A549 (cell line): Measurements from ENCODE around the gene RAB40A. TPM values are rescaled to one million over a fixed set of nuclear protein-coding genes. Genes with fewer than 3 reads are reported as not detected.

Experiments
- ATAC-seq, 2 experiments: fragments of 200-7000 bp in 1 of 2; fragments of >200 bp in 1 of 2; cut with Nextera tagmentation in 1 of 2; cut with Tn5 transposase in 1 of 2; 3 replicates each; pipeline versions ENCODE4 v1.8.0 to v1.9.1; 2018 to 2020; ENCODE audit warnings: mild to moderate bottlenecking in 1 of 2, moderate library complexity in 1 of 2
- CTCF ChIA-PET: fragments of 300-600 bp; sonication (Branson Sonifier 250); formaldehyde crosslinking; extraction: SDS; loops from one replicate; lab custom pipeline; 2021; ENCODE audit warnings: antibody characterized with exemption, inconsistent platforms; lab: Yijun Ruan, JAX
- POLR2A ChIA-PET: fragments of 350-600 bp; formaldehyde crosslinking; extraction: SDS; loops from one replicate; lab custom pipeline; 2021; ENCODE audit warnings: antibody characterized with exemption, inconsistent platforms; lab: Yijun Ruan, JAX
- DNase-seq, 2 experiments: peaks; one replicate each; pipeline versions ENCODE4 v3.0.0 to v3.0.0-alpha.2; 2011 to 2016; ENCODE audit warnings: low read depth in 1 of 2, low spot score in 1 of 2
- FAIRE-seq: peaks from 2 replicates; lab custom pipeline; 2011; peaks lifted over from hg19 to GRCh38; lab: Jason Lieb, UNC
- H3K27ac ChIP-seq, 2 experiments: fragments of >200 bp; sonication (Bioruptor Twin); formaldehyde crosslinking; 3 replicates each; pipeline ENCODE4 v1.5.1; 2016 to 2017
- H3K4me1 ChIP-seq: fragments of >200 bp; sonication (Bioruptor Twin); formaldehyde crosslinking; 3 replicates; pipeline ENCODE4 v1.6.1; 2016
- H3K4me2 ChIP-seq: fragments of >200 bp; sonication (Bioruptor Twin); formaldehyde crosslinking; 3 replicates; pipeline ENCODE4 v1.6.1; 2016
- H3K4me3 ChIP-seq: fragments of >200 bp; sonication (Bioruptor Twin); formaldehyde crosslinking; 3 replicates; pipeline ENCODE4 v1.5.1; 2016
- H3K9me3 ChIP-seq: fragments of >200 bp; sonication (Bioruptor Twin); formaldehyde crosslinking; 3 replicates; pipeline ENCODE4 v1.6.1; 2016
- CBX2 ChIP-seq: fragments of 200-600 bp; sonication (generic); IDR thresholded peaks from 2 replicates; pipeline ENCODE4 v1.6.1; 2016; ENCODE audit warnings: low read depth, mild to moderate bottlenecking, borderline replicate concordance
- CEBPB ChIP-seq, 2 experiments: fragments of >200 bp in 1 of 2; sonication (Bioruptor Twin) in 1 of 2; formaldehyde crosslinking in 1 of 2; IDR thresholded peaks; 2 replicates each; pipeline ENCODE4 v1.6.1; 2012 to 2016
- CHD4 ChIP-seq: fragments of 200-600 bp; sonication (generic); IDR thresholded peaks from 2 replicates; pipeline ENCODE4 v1.6.1; 2016; ENCODE audit warnings: antibody characterized with exemption, mild to moderate bottlenecking, borderline replicate concordance
- EHF ChIP-seq: fragments of 250-450 bp; sonication (Bioruptor Pico); IDR thresholded peaks from 2 replicates; pipeline ENCODE4 v1.5.0; 2020; ENCODE audit warnings: mild to moderate bottlenecking
- ESRRA ChIP-seq: fragments of 150-350 bp; IDR thresholded peaks from 2 replicates; pipeline ENCODE4 v1.6.1; 2014; ENCODE audit warnings: mild to moderate bottlenecking, low read length, borderline replicate concordance
- FOSB ChIP-seq: fragments of 250-450 bp; sonication (Bioruptor Pico); IDR thresholded peaks from 2 replicates; pipeline ENCODE4 v1.5.0; 2020; ENCODE audit warnings: mild to moderate bottlenecking, moderate library complexity
- FOSL2 ChIP-seq, 2 experiments: fragments of 450-650 bp in 1 of 2; fragments of >200 bp in 1 of 2; sonication (Bioruptor Twin) in 1 of 2; formaldehyde crosslinking; IDR thresholded peaks; 2 replicates each; pipeline versions ENCODE4 v1.5.0 to v1.6.1; 2016 to 2020; ENCODE audit warnings: mild to moderate bottlenecking in 1 of 2, moderate library complexity in 1 of 2
- JUNB ChIP-seq: fragments of >200 bp; sonication (Bioruptor Twin); formaldehyde crosslinking; IDR thresholded peaks from 2 replicates; pipeline ENCODE4 v1.6.1; 2016
- KDM1A ChIP-seq: fragments of 200-600 bp; sonication (generic); IDR thresholded peaks from 2 replicates; pipeline ENCODE4 v1.6.1; 2016; ENCODE audit warnings: low read depth, mild to moderate bottlenecking
- MAZ ChIP-seq: fragments of 150-350 bp; IDR thresholded peaks from 2 replicates; pipeline ENCODE4 v1.6.1; 2014; ENCODE audit warnings: antibody characterized with exemption, low read depth, low read length, borderline replicate concordance
- NFE2L2 ChIP-seq: fragments of 150-350 bp; conservative IDR thresholded peaks from 2 replicates; pipeline ENCODE4 v1.6.1; 2014; ENCODE audit warnings: low read length
- NPAS2 ChIP-seq: fragments of 250-450 bp; sonication (Bioruptor Pico); IDR thresholded peaks from 2 replicates; pipeline ENCODE4 v1.8.0; 2022; ENCODE audit warnings: mild to moderate bottlenecking, moderate library complexity, borderline replicate concordance
- NR3C1 ChIP-seq: fragments of >200 bp; sonication (Bioruptor Twin); formaldehyde crosslinking; IDR thresholded peaks from 3 replicates; pipeline ENCODE4 v1.6.1; 2017
- PHF8 ChIP-seq: fragments of 200-600 bp; sonication (generic); IDR thresholded peaks from 2 replicates; pipeline ENCODE4 v1.6.1; 2016; ENCODE audit warnings: low read depth, mild to moderate bottlenecking, antibody characterized with exemption, moderate library complexity, borderline replicate concordance
- POLR2A ChIP-seq: IDR thresholded peaks from 2 replicates; pipeline ENCODE4 v1.6.1; 2012; ENCODE audit warnings: mild to moderate bottlenecking, low read length
- RAD21 ChIP-seq, 2 experiments: fragments of >200 bp in 1 of 2; sonication (Bioruptor Twin) in 1 of 2; formaldehyde crosslinking in 1 of 2; IDR thresholded peaks in 1 of 2; conservative IDR thresholded peaks in 1 of 2; 2 replicates in 1 of 2; 3 replicates in 1 of 2; pipeline ENCODE4 v1.6.1; 2012 to 2018; ENCODE audit warnings: inconsistent platforms in 1 of 2
- RFX5 ChIP-seq: fragments of 450-650 bp; IDR thresholded peaks from 2 replicates; pipeline ENCODE4 v1.7.1; 2014; ENCODE audit warnings: antibody characterized with exemption, mild to moderate bottlenecking, moderate library complexity
- SMC3 ChIP-seq: fragments of >200 bp; sonication (Bioruptor Twin); formaldehyde crosslinking; IDR thresholded peaks from 3 replicates; pipeline ENCODE4 v1.6.1; 2018; ENCODE audit warnings: inconsistent platforms
- TP53 ChIP-seq: fragments of 250-450 bp; sonication (Bioruptor Pico); IDR thresholded peaks from 2 replicates; pipeline ENCODE4 v1.5.0; 2021; ENCODE audit warnings: mild to moderate bottlenecking, moderate library complexity
- ZC3H11A ChIP-seq: fragments of 450-650 bp; IDR thresholded peaks from 2 replicates; pipeline ENCODE4 v1.6.1; 2014; ENCODE audit warnings: antibody characterized with exemption, mild to moderate bottlenecking
- ZFP36 ChIP-seq: fragments of 450-650 bp; IDR thresholded peaks from 2 replicates; pipeline ENCODE4 v1.6.1; 2014; ENCODE audit warnings: borderline replicate concordance; ENCODE audit not compliant: partially characterized antibody
- ZNF302 ChIP-seq: fragments of 250-450 bp; sonication (Bioruptor Pico); IDR thresholded peaks from 2 replicates; pipeline ENCODE4 v1.9.0; 2021; ENCODE audit warnings: inconsistent platforms, mild to moderate bottlenecking, moderate library complexity
- ZSCAN20 ChIP-seq: fragments of 250-450 bp; sonication (Bioruptor Pico); IDR thresholded peaks from 2 replicates; pipeline ENCODE4 v1.8.0; 2022; ENCODE audit warnings: mild to moderate bottlenecking, moderate library complexity
- WGBS: methylation state at CpG from one replicate; pipeline ENCODE4 v1.1.6; 2017; ENCODE audit errors: missing lambda C conversion rate; 5-methylcytosine and 5-hydroxymethylcytosine counted together
- polyA plus RNA-seq, 4 experiments: library from polyadenylated mRNA; depleted of rRNA in 3 of 4; stranded (reverse); fragments of >200 nt; fragmentation: RNase III in 1 of 4; extraction: RNeasy Plus Mini Kit Qiagen cat#74134 plus additional on column Dnase treatment in 1 of 4; gene quantifications; 2 replicates in 3 of 4; 3 replicates in 1 of 4; pipeline ENCODE4 v1.2.3, GENCODE V29; 2011 to 2017
- TF ChIP-seq, protein P1 (sequence below): IDR thresholded peaks from 2 replicates; pipeline ENCODE4 v1.6.1; 2012; ENCODE audit warnings: low read depth, borderline replicate concordance
- TF ChIP-seq, protein P2 (sequence below): fragments of 450-650 bp; IDR thresholded peaks from 2 replicates; pipeline ENCODE4 v1.6.1; 2014; ENCODE audit warnings: antibody characterized with exemption
- TF ChIP-seq, protein P3 (sequence below): fragments of 150-350 bp; IDR thresholded peaks from 2 replicates; pipeline ENCODE4 v1.6.1; 2014; ENCODE audit warnings: low read depth, mild to moderate bottlenecking, low read length
- TF ChIP-seq, protein P4 (sequence below): fragments of 250-450 bp; sonication (Bioruptor Pico); IDR thresholded peaks from 2 replicates; pipeline ENCODE4 v1.5.0; 2020; ENCODE audit warnings: low read depth, mild to moderate bottlenecking, moderate library complexity
- TF ChIP-seq, protein P5 (sequence below): fragments of >200 bp; sonication (Bioruptor Twin); formaldehyde crosslinking; IDR thresholded peaks from 2 replicates; pipeline ENCODE4 v1.6.1; 2016
- TF ChIP-seq, protein P6 (sequence below): IDR thresholded peaks from 2 replicates; pipeline ENCODE4 v1.6.1; 2012

Gene RAB40A
- polyA plus RNA-seq, 2 of the 4 experiments (the other 2 are of a cell fraction) = 0.03 TPM; not detected in 1

DNA sequence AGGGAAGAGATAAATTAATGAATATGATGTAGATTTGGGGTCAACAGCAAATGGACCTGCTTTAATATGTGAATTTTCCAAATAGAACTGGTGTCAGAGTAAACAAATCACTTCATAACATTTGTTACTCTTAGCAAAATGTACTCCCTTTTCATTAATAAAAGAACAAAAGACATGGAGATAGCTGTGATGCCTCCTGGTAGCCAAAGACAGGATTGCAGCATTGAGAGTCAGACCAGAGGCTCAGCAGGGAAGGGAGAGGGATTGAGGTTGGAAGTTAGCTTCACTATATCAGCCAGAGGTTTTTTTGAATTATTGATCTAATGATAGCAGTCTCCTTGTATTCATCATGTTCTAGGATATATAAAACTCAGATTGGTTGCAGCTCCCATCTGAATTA is 17.4 kb upstream of the RAB40A start:
- ATAC-seq (no peak), DNase-seq (no peak), FAIRE-seq (peak; percentile 96)
- no peak overlapping the region for H3K27ac ChIP-seq
- ChIA-PET POLR2A (interaction anchor here (0.6 kb wide), 1 partner anchor 149 kb away, joined by 3 read pairs; no protein-coding TSS in a partner anchor), CTCF (interaction anchor here (1.2 to 1.7 kb wide), 2 partner anchors 93 to 280 kb away, joined by 4 read pairs; no protein-coding TSS in a partner anchor)
- H3K9me3 ChIP-seq = no peaks in the 10 kb centered on the region
- TF ChIP-seq, protein P1, sequence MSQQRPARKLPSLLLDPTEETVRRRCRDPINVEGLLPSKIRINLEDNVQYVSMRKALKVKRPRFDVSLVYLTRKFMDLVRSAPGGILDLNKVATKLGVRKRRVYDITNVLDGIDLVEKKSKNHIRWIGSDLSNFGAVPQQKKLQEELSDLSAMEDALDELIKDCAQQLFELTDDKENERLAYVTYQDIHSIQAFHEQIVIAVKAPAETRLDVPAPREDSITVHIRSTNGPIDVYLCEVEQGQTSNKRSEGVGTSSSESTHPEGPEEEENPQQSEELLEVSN = no peak
- TF ChIP-seq SMC3 = no peak
- TF ChIP-seq, protein P2, sequence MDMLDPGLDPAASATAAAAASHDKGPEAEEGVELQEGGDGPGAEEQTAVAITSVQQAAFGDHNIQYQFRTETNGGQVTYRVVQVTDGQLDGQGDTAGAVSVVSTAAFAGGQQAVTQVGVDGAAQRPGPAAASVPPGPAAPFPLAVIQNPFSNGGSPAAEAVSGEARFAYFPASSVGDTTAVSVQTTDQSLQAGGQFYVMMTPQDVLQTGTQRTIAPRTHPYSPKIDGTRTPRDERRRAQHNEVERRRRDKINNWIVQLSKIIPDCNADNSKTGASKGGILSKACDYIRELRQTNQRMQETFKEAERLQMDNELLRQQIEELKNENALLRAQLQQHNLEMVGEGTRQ = no peak
- no peaks in the 10 kb centered on the region for H3K4me1 ChIP-seq
- H3K4me2 ChIP-seq = no peak overlapping the region
- no peak overlapping the region for H3K4me3 ChIP-seq

DNA sequence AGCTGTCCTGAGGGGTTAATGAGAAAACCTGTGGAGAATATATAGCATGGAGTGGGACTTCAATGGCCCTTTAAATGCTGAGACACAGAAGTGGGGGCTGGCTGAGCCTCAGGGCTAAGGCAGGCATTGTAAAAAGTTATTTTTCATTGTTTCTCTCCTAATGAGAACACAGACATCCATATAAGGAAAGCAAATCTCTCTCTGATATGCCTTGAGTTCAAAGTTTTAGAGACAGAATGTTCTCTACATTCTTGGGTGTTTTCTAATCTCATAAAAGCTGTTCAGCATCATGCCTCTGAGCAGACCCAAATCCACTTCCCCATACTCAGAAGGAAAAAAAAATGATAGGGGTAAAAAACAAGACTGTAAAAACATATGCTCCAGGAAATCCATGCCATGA is 16.8 kb upstream of the RAB40A start:
- POLR2A ChIA-PET = interaction anchor here (0.6 kb wide), 1 partner anchor 150 kb away, joined by 3 read pairs; no protein-coding TSS in a partner anchor
- H3K27ac ChIP-seq = no peak overlapping the region
- peak; percentile 63 for FAIRE-seq
- no peak overlapping the region for H3K4me3 ChIP-seq
- TF ChIP-seq PHF8 (no peak), ZSCAN20 (CRISPR knock-in tag) (no peak), NR3C1 (no peak), ZNF302 (CRISPR knock-in tag) (no peak), TP53 (CRISPR knock-in tag) (no peak), FOSB (CRISPR knock-in tag) (no peak), ZFP36 (no peak), EHF (CRISPR knock-in tag) (no peak), RAD21 (conservative IDR thresholded peaks at IDR 0.05 in 1 of 2, IDR thresholded peaks at IDR 0.05 in 1 of 2) (no peak)
- TF ChIP-seq, protein P3, sequence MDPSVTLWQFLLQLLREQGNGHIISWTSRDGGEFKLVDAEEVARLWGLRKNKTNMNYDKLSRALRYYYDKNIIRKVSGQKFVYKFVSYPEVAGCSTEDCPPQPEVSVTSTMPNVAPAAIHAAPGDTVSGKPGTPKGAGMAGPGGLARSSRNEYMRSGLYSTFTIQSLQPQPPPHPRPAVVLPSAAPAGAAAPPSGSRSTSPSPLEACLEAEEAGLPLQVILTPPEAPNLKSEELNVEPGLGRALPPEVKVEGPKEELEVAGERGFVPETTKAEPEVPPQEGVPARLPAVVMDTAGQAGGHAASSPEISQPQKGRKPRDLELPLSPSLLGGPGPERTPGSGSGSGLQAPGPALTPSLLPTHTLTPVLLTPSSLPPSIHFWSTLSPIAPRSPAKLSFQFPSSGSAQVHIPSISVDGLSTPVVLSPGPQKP = no peak
- TF ChIP-seq, protein P4, sequence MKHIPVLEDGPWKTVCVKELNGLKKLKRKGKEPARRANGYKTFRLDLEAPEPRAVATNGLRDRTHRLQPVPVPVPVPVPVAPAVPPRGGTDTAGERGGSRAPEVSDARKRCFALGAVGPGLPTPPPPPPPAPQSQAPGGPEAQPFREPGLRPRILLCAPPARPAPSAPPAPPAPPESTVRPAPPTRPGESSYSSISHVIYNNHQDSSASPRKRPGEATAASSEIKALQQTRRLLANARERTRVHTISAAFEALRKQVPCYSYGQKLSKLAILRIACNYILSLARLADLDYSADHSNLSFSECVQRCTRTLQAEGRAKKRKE (CRISPR knock-in tag) = no peak
- TF ChIP-seq, all 56 proteins: peak for 0
- CTCF ChIA-PET = interaction anchor here (1.2 to 1.7 kb wide), 2 partner anchors 94 to 281 kb away, joined by 4 read pairs; no protein-coding TSS in a partner anchor
- no peaks in the 10 kb centered on the region for H3K9me3 ChIP-seq
- DNase-seq = no peak
- no peak for ATAC-seq
- H3K4me2 ChIP-seq = no peak overlapping the region
- no peaks in the 10 kb centered on the region for H3K4me1 ChIP-seq

DNA sequence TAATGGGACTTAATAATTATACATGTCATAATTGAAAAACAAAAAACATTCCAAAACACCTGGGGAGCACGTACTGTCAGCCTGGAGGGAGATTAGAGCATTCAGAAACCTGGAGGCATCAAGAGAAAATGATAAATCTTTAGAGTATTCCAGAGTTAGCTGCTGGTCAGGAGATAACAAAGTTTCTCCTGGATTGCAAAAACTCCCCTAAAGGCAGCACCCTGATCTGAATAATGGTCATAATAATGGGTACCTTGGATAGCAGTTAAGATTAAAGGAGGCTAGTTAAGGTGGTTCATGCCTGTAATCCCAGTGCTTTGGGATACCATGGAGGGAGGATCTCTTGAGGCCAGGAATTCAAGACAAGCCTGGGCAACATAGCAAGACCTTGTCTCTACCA is 15.9 kb upstream of the RAB40A start:
- H3K4me2 ChIP-seq = no peak overlapping the region
- no peak for DNase-seq
- no peak for ATAC-seq
- H3K4me1 ChIP-seq = no peaks in the 10 kb centered on the region
- 42% methylated on average over 1 of the region's 1 CpG for WGBS
- no peak overlapping the region for H3K4me3 ChIP-seq
- CTCF ChIA-PET = no interaction called here
- H3K27ac ChIP-seq = no peak overlapping the region
- TF ChIP-seq JUNB (no peak), FOSL2 (IDR thresholded peaks at IDR 0.05) (no peak), FOSL2 (CRISPR knock-in tag; IDR thresholded peaks at IDR 0.05) (no peak), POLR2A (no peak), ZC3H11A (no peak), CBX2 (no peak), ESRRA (no peak), NFE2L2 (no peak), NPAS2 (no peak), SMC3 (no peak), FOSB (CRISPR knock-in tag) (no peak), CHD4 (no peak), CEBPB (IDR thresholded peaks at IDR 0.05) (no peak), KDM1A (no peak), MAZ (no peak), RFX5 (no peak)
- TF ChIP-seq, protein P5, sequence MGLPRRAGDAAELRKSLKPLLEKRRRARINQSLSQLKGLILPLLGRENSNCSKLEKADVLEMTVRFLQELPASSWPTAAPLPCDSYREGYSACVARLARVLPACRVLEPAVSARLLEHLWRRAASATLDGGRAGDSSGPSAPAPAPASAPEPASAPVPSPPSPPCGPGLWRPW = no peak
- TF ChIP-seq, protein P6, sequence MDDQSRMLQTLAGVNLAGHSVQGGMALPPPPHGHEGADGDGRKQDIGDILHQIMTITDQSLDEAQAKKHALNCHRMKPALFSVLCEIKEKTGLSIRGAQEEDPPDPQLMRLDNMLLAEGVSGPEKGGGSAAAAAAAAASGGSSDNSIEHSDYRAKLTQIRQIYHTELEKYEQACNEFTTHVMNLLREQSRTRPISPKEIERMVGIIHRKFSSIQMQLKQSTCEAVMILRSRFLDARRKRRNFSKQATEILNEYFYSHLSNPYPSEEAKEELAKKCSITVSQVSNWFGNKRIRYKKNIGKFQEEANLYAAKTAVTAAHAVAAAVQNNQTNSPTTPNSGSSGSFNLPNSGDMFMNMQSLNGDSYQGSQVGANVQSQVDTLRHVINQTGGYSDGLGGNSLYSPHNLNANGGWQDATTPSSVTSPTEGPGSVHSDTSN = no peak
- POLR2A ChIA-PET = no interaction called here
- no peak for FAIRE-seq
- no peaks in the 10 kb centered on the region for H3K9me3 ChIP-seq
